ENCODE data around the gene PARD3. TPM values are rescaled to one million over a fixed set of nuclear protein-coding genes. Genes with fewer than 3 reads are reported as not detected.

PARD3 gene
- total RNA-seq, 1 donor from 2014 or later = 58.7 TPM

DNA sequence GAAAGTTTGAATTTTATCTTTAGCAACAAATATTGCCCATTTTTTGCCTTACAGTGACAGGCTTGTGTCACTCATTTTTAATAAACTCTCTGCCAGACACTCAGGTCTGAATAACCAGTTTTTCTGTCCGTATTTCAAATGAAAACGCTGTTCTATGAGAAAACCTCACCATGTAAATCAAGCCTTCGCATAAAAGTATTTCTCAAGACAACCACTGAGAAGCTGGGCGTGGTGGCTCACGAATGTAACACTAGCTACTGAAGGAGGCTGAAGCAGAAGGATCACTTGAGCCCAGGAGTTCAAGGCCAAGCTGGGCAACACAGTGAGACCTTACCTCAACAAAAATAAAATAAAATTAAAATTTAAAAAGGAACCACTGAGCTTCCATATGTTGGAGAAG is 339.3 kb downstream of the PARD3 start:
- Mint-ChIP-seq H3K4me1 (peaks cover 19% of the 10 kb centered on the region), H3K4me3 (no peak overlapping the region), H3K27me3 (ENCODE audit: insufficient read depth, low read depth) (peaks cover 2% of the 10 kb centered on the region), H3K9me3 (no peaks in the 10 kb centered on the region), H3K36me3 (no peaks in the 10 kb centered on the region), H3K27ac (no peak overlapping the region)
- Histone ChIP-seq H3F3A (ENCODE audit: low read depth) (peaks cover 8% of the 10 kb centered on the region), H3K9ac (no peak overlapping the region), H4K20me1 (ENCODE audit: low read depth) (peaks cover 18% of the 10 kb centered on the region), H2AFZ (replicated peaks) (no peak overlapping the region), H3K4me3 (no peak overlapping the region), H3K79me2 (ENCODE audit: low read depth) (no peaks in the 10 kb centered on the region), H3K4me1 (peaks cover 11% of the 10 kb centered on the region), H3K27ac (no peak overlapping the region), H3K9me3 (ENCODE audit: low read depth) (no peaks in the 10 kb centered on the region), H3K36me3 (no peaks in the 10 kb centered on the region), H3K4me2 (no peak overlapping the region), H3K27me3 (no peaks in the 10 kb centered on the region)
- no peak for DNase-seq (ENCODE audit: low spot score)
- TF ChIP-seq EZH2phosphoT487 (IDR thresholded peaks at IDR 0.05) (no peak), EZH2 (IDR thresholded peaks at IDR 0.05) (no peak)
- TF ChIP-seq, protein P1, sequence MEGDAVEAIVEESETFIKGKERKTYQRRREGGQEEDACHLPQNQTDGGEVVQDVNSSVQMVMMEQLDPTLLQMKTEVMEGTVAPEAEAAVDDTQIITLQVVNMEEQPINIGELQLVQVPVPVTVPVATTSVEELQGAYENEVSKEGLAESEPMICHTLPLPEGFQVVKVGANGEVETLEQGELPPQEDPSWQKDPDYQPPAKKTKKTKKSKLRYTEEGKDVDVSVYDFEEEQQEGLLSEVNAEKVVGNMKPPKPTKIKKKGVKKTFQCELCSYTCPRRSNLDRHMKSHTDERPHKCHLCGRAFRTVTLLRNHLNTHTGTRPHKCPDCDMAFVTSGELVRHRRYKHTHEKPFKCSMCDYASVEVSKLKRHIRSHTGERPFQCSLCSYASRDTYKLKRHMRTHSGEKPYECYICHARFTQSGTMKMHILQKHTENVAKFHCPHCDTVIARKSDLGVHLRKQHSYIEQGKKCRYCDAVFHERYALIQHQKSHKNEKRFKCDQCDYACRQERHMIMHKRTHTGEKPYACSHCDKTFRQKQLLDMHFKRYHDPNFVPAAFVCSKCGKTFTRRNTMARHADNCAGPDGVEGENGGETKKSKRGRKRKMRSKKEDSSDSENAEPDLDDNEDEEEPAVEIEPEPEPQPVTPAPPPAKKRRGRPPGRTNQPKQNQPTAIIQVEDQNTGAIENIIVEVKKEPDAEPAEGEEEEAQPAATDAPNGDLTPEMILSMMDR (IDR thresholded peaks at IDR 0.05) = no peak

DNA sequence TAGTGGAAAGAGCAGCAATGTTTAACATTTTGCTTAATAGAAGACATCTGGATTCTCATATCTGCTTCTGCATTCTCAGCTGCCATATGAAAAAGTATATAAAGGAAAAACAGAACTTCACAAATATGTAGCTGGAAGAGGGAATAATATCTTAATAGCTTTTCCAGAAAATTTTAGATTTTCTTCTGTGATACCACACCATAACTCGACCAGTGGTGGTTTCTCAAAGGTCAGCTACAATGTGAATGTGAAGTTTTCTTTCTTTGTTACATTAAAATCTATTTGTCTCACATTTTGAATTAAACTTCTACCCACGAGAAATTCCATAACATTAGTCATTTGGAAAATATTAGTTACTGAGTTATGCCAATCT is 339.8 kb downstream of the PARD3 start:
- Histone ChIP-seq H3K4me3 (no peak overlapping the region), H3K4me2 (no peak overlapping the region), H4K20me1 (ENCODE audit: low read depth) (peaks cover 18% of the 10 kb centered on the region), H3F3A (ENCODE audit: low read depth) (peaks cover 8% of the 10 kb centered on the region), H2AFZ (replicated peaks) (no peak overlapping the region), H3K9me3 (ENCODE audit: low read depth) (no peaks in the 10 kb centered on the region), H3K27ac (no peak overlapping the region), H3K4me1 (peaks cover 8% of the 10 kb centered on the region), H3K9ac (no peak overlapping the region), H3K79me2 (ENCODE audit: low read depth) (no peaks in the 10 kb centered on the region), H3K36me3 (no peaks in the 10 kb centered on the region), H3K27me3 (no peaks in the 10 kb centered on the region)
- Mint-ChIP-seq H3K4me1 (peaks cover 17% of the 10 kb centered on the region), H3K27me3 (ENCODE audit: insufficient read depth, low read depth) (peaks cover 2% of the 10 kb centered on the region), H3K27ac (no peak overlapping the region), H3K36me3 (no peaks in the 10 kb centered on the region), H3K9me3 (no peaks in the 10 kb centered on the region), H3K4me3 (no peak overlapping the region)
- TF ChIP-seq, protein P1 (IDR thresholded peaks at IDR 0.05) = no peak
- no peak for TF ChIP-seq EZH2 (IDR thresholded peaks at IDR 0.05)
- TF ChIP-seq EZH2phosphoT487 (IDR thresholded peaks at IDR 0.05) = no peak
- DNase-seq (ENCODE audit: low spot score) = no peak

DNA sequence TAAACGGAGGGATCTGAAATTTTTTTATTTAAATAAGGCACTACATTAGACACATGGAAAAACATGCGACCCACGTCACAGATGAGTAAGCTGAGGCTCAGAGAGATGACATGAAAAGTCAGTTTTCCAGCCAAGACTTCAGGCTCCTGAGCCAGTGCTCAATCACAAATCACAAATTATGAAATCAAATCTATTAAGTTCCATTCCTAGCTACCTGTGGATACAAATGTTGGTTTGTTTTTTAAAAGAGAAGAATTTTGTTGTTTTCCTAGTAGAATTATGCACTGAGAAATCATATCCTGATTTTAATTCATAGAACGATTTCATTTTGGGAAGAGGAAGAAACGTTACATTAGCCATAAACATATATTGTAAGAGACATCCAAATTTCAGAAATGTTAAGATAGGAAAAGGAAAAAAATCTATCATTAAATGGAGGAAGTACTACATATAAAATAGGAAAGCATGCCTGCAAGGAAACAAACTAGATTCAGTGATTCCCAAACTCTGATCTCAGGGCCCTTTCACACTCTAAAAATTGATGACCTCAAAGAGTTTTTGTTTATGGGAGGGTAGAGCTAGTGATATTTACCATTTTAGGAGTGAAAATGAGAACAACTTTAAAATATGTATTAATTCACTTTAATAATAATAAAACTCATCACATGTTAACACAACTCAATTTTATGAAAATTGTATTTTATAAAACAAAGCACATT is 340.4 kb downstream of the PARD3 start:
- Mint-ChIP-seq H3K9me3 (no peaks in the 10 kb centered on the region), H3K4me3 (no peak overlapping the region), H3K27me3 (ENCODE audit: insufficient read depth, low read depth) (peaks cover 2% of the 10 kb centered on the region), H3K36me3 (peaks cover 4% of the 10 kb centered on the region), H3K4me1 (peaks cover 11% of the 10 kb centered on the region), H3K27ac (no peak overlapping the region)
- Histone ChIP-seq H3K4me1 (peaks cover 2% of the 10 kb centered on the region), H3K27me3 (no peaks in the 10 kb centered on the region), H4K20me1 (ENCODE audit: low read depth) (peaks cover 12% of the 10 kb centered on the region), H3K4me3 (no peak overlapping the region), H3K9ac (no peak overlapping the region), H2AFZ (replicated peaks) (no peak overlapping the region), H3K9me3 (ENCODE audit: low read depth) (no peaks in the 10 kb centered on the region), H3K4me2 (no peak overlapping the region), H3K27ac (no peak overlapping the region), H3K79me2 (ENCODE audit: low read depth) (no peaks in the 10 kb centered on the region), H3F3A (ENCODE audit: low read depth) (peaks cover 2% of the 10 kb centered on the region), H3K36me3 (no peaks in the 10 kb centered on the region)
- TF ChIP-seq EZH2 (IDR thresholded peaks at IDR 0.05) = no peak
- no peak for TF ChIP-seq EZH2phosphoT487 (IDR thresholded peaks at IDR 0.05)
- TF ChIP-seq, protein P1 (IDR thresholded peaks at IDR 0.05) = no peak
- DNase-seq (ENCODE audit: low spot score) = no peak

Measured in neural progenitor cell (in vitro differentiated cells).